ENCODE results near the gene NLRP4. TPM values are rescaled to one million over a fixed set of nuclear protein-coding genes. Genes with fewer than 3 reads are reported as not detected.

The NLRP4 gene
- total and polyA plus RNA-seq, 2 of the 8 experiments (the other 6 are each of a cell fraction or from before 2014, with no cell fraction given), result not detected

DNA sequence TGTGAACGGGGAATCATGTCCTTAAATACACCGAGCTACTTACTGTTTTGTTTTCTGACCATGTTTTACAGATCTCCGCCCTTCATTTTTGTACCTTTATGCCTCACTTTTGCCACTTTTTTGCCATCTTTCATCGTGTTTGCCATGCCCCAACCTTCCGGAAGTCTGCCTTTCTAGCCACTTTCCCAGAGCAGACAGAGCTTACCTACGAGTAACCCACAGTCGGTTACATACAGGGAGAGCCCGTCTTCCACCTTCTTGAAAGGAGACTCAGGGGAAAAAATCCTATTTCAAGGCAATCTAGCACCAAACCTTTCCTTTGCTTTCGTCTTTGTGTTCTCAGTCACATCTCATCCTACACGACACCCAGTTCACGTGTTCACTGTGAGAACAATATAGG lies 41.3 kb upstream of the NLRP4 start:
- Histone ChIP-seq H3K4ac (replicated peaks; ENCODE audit: insufficient read length, low read depth, low read length) (no peak overlapping the region), H4K8ac (ENCODE audit: extremely low read depth, insufficient read depth, low read length) (no peak overlapping the region), H3K14ac (ENCODE audit: insufficient read length) (no peak overlapping the region), H2AK5ac (ENCODE audit: low read depth, low read length) (no peak overlapping the region), H2BK15ac (ENCODE audit: low read length) (no peak overlapping the region), H3K56ac (replicated peaks; ENCODE audit: insufficient read length, low read depth, low read length) (no peak overlapping the region), H3K9ac (replicated peaks in 1 of 4; ENCODE audit: extremely low read depth in 1 of 4, low read depth in 3 of 4, low read length in 3 of 4) (no peak overlapping the region), H4K91ac (replicated peaks; ENCODE audit: insufficient read length, low read length) (no peak overlapping the region), H2AFZ (ENCODE audit: low read length) (no peak overlapping the region), H3K23me2 (ENCODE audit: low read depth, low read length) (no peaks in the 10 kb centered on the region), H2BK12ac (ENCODE audit: low read depth, low read length) (no peak overlapping the region), H3K79me2 (ENCODE audit: control insufficient read depth in 1 of 2, insufficient read depth in 2 of 2, low read length in 2 of 2) (no peaks in the 10 kb centered on the region), H3K36me3 (ENCODE audit: control insufficient read depth in 2 of 4, insufficient read depth in 4 of 4, low read length in 3 of 4) (no peaks in the 10 kb centered on the region), H3K4me2 (ENCODE audit: insufficient read depth in 1 of 2, low read depth in 2 of 2, low read length in 2 of 2) (no peak overlapping the region), H2BK5ac (ENCODE audit: low read depth, low read length) (no peak overlapping the region), H3K27me3 (replicated peaks in 1 of 4; ENCODE audit: control insufficient read depth in 3 of 4, extremely low read depth in 1 of 4, insufficient read depth in 3 of 4, low read length in 3 of 4) (no peaks in the 10 kb centered on the region), H3K4me3 (ENCODE audit: extremely low read depth in 1 of 4, insufficient read depth in 2 of 4, low read depth in 3 of 4, low read length in 4 of 4) (no peak overlapping the region), H3K79me1 (ENCODE audit: low read depth, low read length) (no peaks in the 10 kb centered on the region), H4K5ac (ENCODE audit: insufficient read length, low read depth, low read length) (no peak overlapping the region), H2BK120ac (replicated peaks; ENCODE audit: low read depth, low read length) (no peak overlapping the region), H3K9me3 (ENCODE audit: insufficient read depth in 2 of 2, low read depth in 1 of 2, low read length in 1 of 2) (peaks cover 70 to 87% of the 10 kb centered on the region in 2 experiments), H3K18ac (ENCODE audit: extremely low read depth, low read length) (no peak overlapping the region), H3K27ac (ENCODE audit: low read depth, low read length) (no peak overlapping the region), H3K4me1 (replicated peaks in 1 of 4; ENCODE audit: control insufficient read depth in 3 of 4, insufficient read depth in 4 of 4, low read length in 3 of 4) (no peaks in the 10 kb centered on the region), H4K20me1 (replicated peaks in 1 of 2; ENCODE audit: control insufficient read depth in 1 of 2, insufficient read depth in 2 of 2, low read length in 2 of 2) (no peaks in the 10 kb centered on the region), H3K23ac (ENCODE audit: insufficient read length) (no peak overlapping the region), H2BK20ac (ENCODE audit: low read length) (no peak overlapping the region)
- FAIRE-seq (no peak), DNase-seq (ENCODE audit: low read depth in 1 of 2, low spot score in 2 of 2) (no peak)
- ChIA-PET CTCF (ENCODE audit: partially characterized antibody) (no interaction called here), POLR2A (ENCODE audit: partially characterized antibody) (no interaction called here)
- 87% methylated on average over 11 of the region's 11 CpGs; no CpG with 5 or more reads in 1 of the 2 experiments for WGBS, 2 experiments (ENCODE audit: extremely low coverage in 1 of 2, insufficient coverage in 1 of 2, insufficient read length in 1 of 2, insufficient replicate concordance in 2 of 2, low coverage in 1 of 2, low lambda C conversion rate in 2 of 2, missing lambda C conversion rate in 1 of 2)
- TF ChIP-seq CHD2 (IDR thresholded peaks at IDR 0.05; ENCODE audit: low read length), result no peak
- no peak for TF ChIP-seq KDM1A (IDR thresholded peaks at IDR 0.05; ENCODE audit: borderline replicate concordance, low read length)
- no peak for TF ChIP-seq CTBP2 (IDR thresholded peaks at IDR 0.05; ENCODE audit: borderline replicate concordance, insufficient read depth, insufficient read length, low read length)
- no peak for TF ChIP-seq SUZ12 (IDR thresholded peaks at IDR 0.05; ENCODE audit: low read length)
- TF ChIP-seq SIX5 (IDR thresholded peaks at IDR 0.05; ENCODE audit: low read depth, low read length), result no peak
- TF ChIP-seq POLR2A (IDR thresholded peaks at IDR 0.05; ENCODE audit: control extremely low read depth in 1 of 2, low read depth in 2 of 2, low read length in 2 of 2), result no peak
- no peak for TF ChIP-seq SP4 (IDR thresholded peaks at IDR 0.05; ENCODE audit: low read length)
- TF ChIP-seq CBX8 (IDR thresholded peaks at IDR 0.05; ENCODE audit: borderline replicate concordance, low read depth, low read length), result no peak
- TF ChIP-seq CHD1 (IDR thresholded peaks at IDR 0.05; ENCODE audit: low read depth, low read length), result no peak
- no peak for TF ChIP-seq GABPA (IDR thresholded peaks at IDR 0.05; ENCODE audit: borderline replicate concordance, insufficient read depth, low read length)
- TF ChIP-seq CEBPB (IDR thresholded peaks at IDR 0.05; ENCODE audit: low read depth, low read length), result no peak
- no peak for TF ChIP-seq RXRA (IDR thresholded peaks at IDR 0.05; ENCODE audit: insufficient read depth, low read depth, low read length)

Data from H1 (cell line).